PC-9 (cell line): Measurements from ENCODE around the gene IL1RN.

Source experiments
- EZH2 ChIP-seq: fragments of 200-600 bp; sonication (generic); IDR thresholded peaks from 2 replicates; pipeline ENCODE4 v1.8.0; 2017; ENCODE audit warnings: antibody characterized with exemption, low read depth
- TF ChIP-seq, protein P1 (sequence below): fragments of 200-600 bp; sonication (generic); conservative IDR thresholded peaks from 2 replicates; pipeline ENCODE4 v1.6.1; 2017; ENCODE audit warnings: mixed run types, antibody characterized with exemption, mild to moderate bottlenecking, moderate library complexity

DNA sequence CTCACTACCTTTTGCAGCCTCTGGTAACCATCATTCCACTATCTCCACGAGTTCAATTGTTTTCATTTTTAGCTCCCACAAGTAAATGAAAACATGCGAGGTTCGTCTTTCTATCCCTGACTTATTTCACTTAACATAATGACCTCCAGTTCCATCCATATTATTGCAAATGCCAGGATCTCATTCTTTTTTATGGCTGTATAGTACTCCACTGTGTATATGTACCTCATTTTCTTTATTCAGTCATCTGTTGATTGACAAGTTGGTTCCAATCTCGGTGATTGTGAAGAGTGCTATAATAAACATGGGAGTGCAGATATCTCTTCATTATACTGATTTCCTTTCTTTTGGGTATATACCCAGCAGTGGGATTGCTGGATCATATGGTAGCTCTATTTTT, 16.9 kb downstream of the IL1RN start:
- TF ChIP-seq, protein P1, sequence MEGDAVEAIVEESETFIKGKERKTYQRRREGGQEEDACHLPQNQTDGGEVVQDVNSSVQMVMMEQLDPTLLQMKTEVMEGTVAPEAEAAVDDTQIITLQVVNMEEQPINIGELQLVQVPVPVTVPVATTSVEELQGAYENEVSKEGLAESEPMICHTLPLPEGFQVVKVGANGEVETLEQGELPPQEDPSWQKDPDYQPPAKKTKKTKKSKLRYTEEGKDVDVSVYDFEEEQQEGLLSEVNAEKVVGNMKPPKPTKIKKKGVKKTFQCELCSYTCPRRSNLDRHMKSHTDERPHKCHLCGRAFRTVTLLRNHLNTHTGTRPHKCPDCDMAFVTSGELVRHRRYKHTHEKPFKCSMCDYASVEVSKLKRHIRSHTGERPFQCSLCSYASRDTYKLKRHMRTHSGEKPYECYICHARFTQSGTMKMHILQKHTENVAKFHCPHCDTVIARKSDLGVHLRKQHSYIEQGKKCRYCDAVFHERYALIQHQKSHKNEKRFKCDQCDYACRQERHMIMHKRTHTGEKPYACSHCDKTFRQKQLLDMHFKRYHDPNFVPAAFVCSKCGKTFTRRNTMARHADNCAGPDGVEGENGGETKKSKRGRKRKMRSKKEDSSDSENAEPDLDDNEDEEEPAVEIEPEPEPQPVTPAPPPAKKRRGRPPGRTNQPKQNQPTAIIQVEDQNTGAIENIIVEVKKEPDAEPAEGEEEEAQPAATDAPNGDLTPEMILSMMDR, result no peak
- no peak for TF ChIP-seq EZH2
